ENCODE results near the gene TOPORS. TPM values are rescaled to one million over a fixed set of nuclear protein-coding genes. Genes with fewer than 3 reads are reported as not detected.
"Not testable (repeated sequence)": the region's sequence is repeated elsewhere in the genome, so short reads cannot be mapped to it uniquely, and the experiment has no call there.

Gene TOPORS
- 10 to 100 TPM; 25.8 to 28.3 TPM for total RNA-seq
- total RNA-seq, result 93.1 to 112 reads per million in 2 donors

- no peaks in the 10 kb centered on the region for H3K27me3 Mint-ChIP-seq
- H3K9me3 ChIP-seq (ENCODE audit: control insufficient read depth, low read length, poor library complexity, severe bottlenecking), result no peaks in the 10 kb centered on the region
- peaks cover 26% of the 10 kb centered on the region for H3K4me1 Mint-ChIP-seq
- peak; percentile 72 for ATAC-seq
- H3K4me3 Mint-ChIP-seq, result peak within 1 kb of the TSS; percentile 96
- H3K36me3 Mint-ChIP-seq (ENCODE audit: low read depth), result peaks cover 5% of the 10 kb centered on the region
- DNase-seq, result peak; percentile 86 to 87 (median 87)
- peak within 1 kb of the TSS; percentile 98 for H3K27ac Mint-ChIP-seq
Observed at GRCh38 chr9:32552172-32552872, at the start of gene TOPORS, which contains the start of gene SMIM27. Gene TOPORS, minus strand, starts transcription at chr9:32552586. Its CDS starts 150 bp downstream, at chr9:32552436. Gene SMIM27, plus strand, starts transcription at chr9:32552327. Its CDS starts 108 bp downstream, at chr9:32552435.

GRCh38 chr9:32599021-32599420 lies 46.6 kb upstream of the TOPORS start:
- not testable (repeated sequence) for H3K36me3 Mint-ChIP-seq (ENCODE audit: low read depth); DNase-seq; ATAC-seq; H3K27ac Mint-ChIP-seq; H3K4me1 Mint-ChIP-seq; H3K4me3 Mint-ChIP-seq; H3K9me3 ChIP-seq (ENCODE audit: control insufficient read depth, low read length, poor library complexity, severe bottlenecking)
- H3K27me3 Mint-ChIP-seq, result peaks cover 56% of the 10 kb centered on the region

- peaks cover 3% of the 10 kb centered on the region for H3K36me3 Mint-ChIP-seq (ENCODE audit: low read depth)
- no peak overlapping the region for H3K4me3 Mint-ChIP-seq
- DNase-seq, result no peak
- ATAC-seq, result no peak
- H3K4me1 Mint-ChIP-seq, result peaks cover 5% of the 10 kb centered on the region
- H3K27ac Mint-ChIP-seq, result no peak overlapping the region
- no peaks in the 10 kb centered on the region for H3K9me3 ChIP-seq (ENCODE audit: control insufficient read depth, low read length, poor library complexity, severe bottlenecking)
- peaks cover 48% of the 10 kb centered on the region for H3K27me3 Mint-ChIP-seq
Observed at GRCh38 chr9:32596936-32597335, 44.5 kb upstream of the TOPORS start.

GRCh38 chr9:32596096-32596865 lies 43.9 kb upstream of the TOPORS start:
- H3K9me3 ChIP-seq (ENCODE audit: control insufficient read depth, low read length, poor library complexity, severe bottlenecking), result no peaks in the 10 kb centered on the region
- H3K27me3 Mint-ChIP-seq, result peaks cover 46% of the 10 kb centered on the region
- ATAC-seq (no peak), DNase-seq (no peak)
- peaks cover 3% of the 10 kb centered on the region for H3K36me3 Mint-ChIP-seq (ENCODE audit: low read depth)
- no peak overlapping the region for H3K4me3 Mint-ChIP-seq
- H3K4me1 Mint-ChIP-seq, result peaks cover 5% of the 10 kb centered on the region
- H3K27ac Mint-ChIP-seq, result no peak overlapping the region

DNA sequence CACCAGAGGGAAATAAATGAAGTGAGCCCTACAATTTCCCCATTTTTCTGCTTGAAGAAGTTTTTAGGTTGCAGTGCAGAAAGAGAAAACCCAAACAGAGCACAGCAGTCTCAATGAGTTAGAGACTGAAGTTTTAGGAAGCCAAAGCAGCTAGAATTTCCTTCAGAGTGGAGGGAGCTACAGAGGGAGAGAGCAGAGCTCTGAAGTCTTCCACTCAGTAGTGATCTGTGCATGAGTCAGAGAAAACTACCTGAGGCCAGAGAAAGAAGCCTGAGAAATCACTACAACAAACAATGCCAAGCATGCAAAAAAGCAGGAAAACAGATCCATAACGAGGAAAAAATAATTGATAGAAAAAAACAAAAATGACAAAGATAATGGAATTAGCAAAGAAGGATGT lies 38.5 kb upstream of the TOPORS start:
- Mint-ChIP-seq H3K36me3 (ENCODE audit: low read depth) (peaks cover 3% of the 10 kb centered on the region), H3K27ac (no peak overlapping the region), H3K27me3 (peaks cover 51% of the 10 kb centered on the region), H3K4me3 (no peak overlapping the region), H3K4me1 (peaks cover 2% of the 10 kb centered on the region)
- no peaks in the 10 kb centered on the region for H3K9me3 ChIP-seq (ENCODE audit: control insufficient read depth, low read length, poor library complexity, severe bottlenecking)
- ATAC-seq, result no peak
- DNase-seq, result no peak

DNA sequence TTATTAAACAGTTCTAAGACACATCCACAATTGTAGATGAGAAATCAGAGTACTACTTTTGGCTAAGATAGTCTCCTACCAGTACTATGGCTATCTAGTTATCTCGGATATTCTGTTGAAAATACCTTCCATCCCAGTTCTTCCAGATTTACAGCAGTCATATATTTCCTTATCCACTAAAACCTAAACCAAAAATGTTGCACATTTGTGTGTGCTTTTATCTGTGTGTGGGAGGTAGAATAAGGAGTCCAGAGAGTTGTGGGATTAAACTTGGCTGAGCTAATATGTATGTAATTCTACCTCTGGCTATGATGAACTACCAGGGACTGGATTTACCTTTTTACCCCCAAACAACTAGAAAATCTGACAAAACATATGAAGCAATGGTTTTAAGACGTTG lies 38.1 kb upstream of the TOPORS start:
- no peak overlapping the region for H3K27ac Mint-ChIP-seq
- H3K4me1 Mint-ChIP-seq, result no peaks in the 10 kb centered on the region
- DNase-seq (no peak), ATAC-seq (no peak)
- H3K4me3 Mint-ChIP-seq, result no peak overlapping the region
- peaks cover 53% of the 10 kb centered on the region for H3K27me3 Mint-ChIP-seq
- no peaks in the 10 kb centered on the region for H3K9me3 ChIP-seq (ENCODE audit: control insufficient read depth, low read length, poor library complexity, severe bottlenecking)
- H3K36me3 Mint-ChIP-seq (ENCODE audit: low read depth), result peaks cover 3% of the 10 kb centered on the region

DNA sequence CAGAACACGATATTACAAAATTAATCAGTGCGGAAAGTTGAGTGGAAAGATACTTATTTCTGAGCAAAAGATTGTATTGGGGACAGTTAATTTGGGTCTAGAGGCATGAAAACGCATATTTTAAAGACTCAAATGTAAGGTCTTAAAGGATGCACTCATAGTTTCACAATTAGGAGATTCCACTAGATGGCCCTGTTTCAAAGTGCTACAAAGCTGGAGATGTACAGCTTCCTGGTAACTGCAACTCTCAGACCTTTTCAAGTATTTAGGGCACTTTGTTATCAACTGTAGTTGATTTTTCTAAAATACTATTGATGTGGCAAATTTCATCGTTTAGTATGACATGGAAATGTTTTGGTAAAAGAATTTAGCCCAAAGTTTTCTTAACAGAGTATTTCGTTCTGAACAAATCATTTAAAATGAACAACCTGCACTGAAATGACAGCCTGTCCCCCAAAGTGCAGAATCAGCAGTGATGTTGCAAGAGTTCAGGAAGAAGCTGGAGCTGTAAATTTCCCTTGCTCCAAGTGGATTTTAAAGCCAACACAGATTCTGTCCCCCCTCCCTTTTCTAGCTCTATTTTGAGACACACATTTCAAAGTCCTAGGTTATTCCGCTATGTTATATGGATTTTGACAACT lies 36.8 kb upstream of the TOPORS start:
- no peak overlapping the region for H3K27ac Mint-ChIP-seq
- ATAC-seq (peak; percentile 54), DNase-seq (no peak)
- no peak overlapping the region for H3K4me3 Mint-ChIP-seq
- H3K9me3 ChIP-seq (ENCODE audit: control insufficient read depth, low read length, poor library complexity, severe bottlenecking), result no peaks in the 10 kb centered on the region
- peaks cover 2% of the 10 kb centered on the region for H3K4me1 Mint-ChIP-seq
- peaks cover 5% of the 10 kb centered on the region for H3K36me3 Mint-ChIP-seq (ENCODE audit: low read depth)
- H3K27me3 Mint-ChIP-seq, result peaks cover 60% of the 10 kb centered on the region

DNA sequence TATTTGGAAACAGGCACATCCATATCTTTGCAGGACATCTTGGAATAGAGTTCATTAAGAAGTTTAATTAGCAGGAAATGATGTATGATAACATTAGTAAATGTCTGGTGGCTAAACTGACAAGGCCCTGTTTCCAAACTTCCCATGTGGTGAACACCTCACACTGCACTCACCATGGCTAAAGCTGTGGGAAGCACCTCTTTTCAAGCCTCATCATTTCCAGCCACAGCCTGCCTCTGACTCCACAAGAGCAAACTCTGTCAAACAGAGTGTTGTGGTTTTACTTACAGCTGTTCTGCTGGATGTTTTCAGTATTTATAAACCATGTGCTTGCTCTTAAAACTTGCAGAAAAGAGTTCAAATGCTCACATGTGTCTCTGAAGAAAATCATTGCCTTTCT lies 35.5 kb upstream of the TOPORS start:
- peaks cover 5% of the 10 kb centered on the region for H3K36me3 Mint-ChIP-seq (ENCODE audit: low read depth)
- no peak for DNase-seq
- H3K4me3 Mint-ChIP-seq, result no peak overlapping the region
- peaks cover 60% of the 10 kb centered on the region for H3K27me3 Mint-ChIP-seq
- H3K9me3 ChIP-seq (ENCODE audit: control insufficient read depth, low read length, poor library complexity, severe bottlenecking), result no peaks in the 10 kb centered on the region
- no peak overlapping the region for H3K27ac Mint-ChIP-seq
- H3K4me1 Mint-ChIP-seq, result peaks cover 2% of the 10 kb centered on the region
- ATAC-seq, result no peak

DNA sequence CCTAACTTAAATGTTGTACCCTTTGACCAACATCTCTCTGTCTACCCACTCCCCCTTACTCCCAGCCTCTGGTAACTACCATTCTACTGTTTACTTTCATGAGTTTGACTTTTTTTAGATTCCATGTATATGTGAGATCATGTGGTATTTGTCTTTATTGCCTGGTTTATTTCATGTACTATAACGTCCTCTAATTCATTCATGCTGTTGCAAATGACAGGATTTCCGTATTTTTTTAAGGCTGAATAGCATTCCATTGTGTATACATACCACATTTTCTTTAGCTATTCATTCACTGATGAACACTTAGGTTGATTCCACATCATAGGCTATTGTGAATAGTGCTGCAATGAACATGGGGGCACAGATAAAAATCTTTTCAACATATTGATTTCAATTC lies 32.4 kb upstream of the TOPORS start:
- no peak for DNase-seq
- Mint-ChIP-seq H3K27ac (no peak overlapping the region), H3K27me3 (peaks cover 52% of the 10 kb centered on the region), H3K4me3 (no peak overlapping the region), H3K4me1 (peaks cover 4% of the 10 kb centered on the region), H3K36me3 (ENCODE audit: low read depth) (peaks cover 2% of the 10 kb centered on the region)
- ATAC-seq, result no peak
- H3K9me3 ChIP-seq (ENCODE audit: control insufficient read depth, low read length, poor library complexity, severe bottlenecking), result no peaks in the 10 kb centered on the region

GRCh38 chr9:32581512-32582143 lies 29.2 kb upstream of the TOPORS start:
- peaks cover 2% of the 10 kb centered on the region for H3K36me3 Mint-ChIP-seq (ENCODE audit: low read depth)
- no peaks in the 10 kb centered on the region for H3K9me3 ChIP-seq (ENCODE audit: control insufficient read depth, low read length, poor library complexity, severe bottlenecking)
- H3K4me1 Mint-ChIP-seq, result peaks cover 4% of the 10 kb centered on the region
- H3K4me3 Mint-ChIP-seq, result no peak overlapping the region
- no peak overlapping the region for H3K27ac Mint-ChIP-seq
- H3K27me3 Mint-ChIP-seq, result peaks cover 61% of the 10 kb centered on the region
- DNase-seq (no peak), ATAC-seq (peak; percentile 64)

- Mint-ChIP-seq H3K4me1 (peaks cover 4% of the 10 kb centered on the region), H3K27me3 (peaks cover 54% of the 10 kb centered on the region), H3K27ac (peak overlapping the region; percentile 39), H3K4me3 (no peak overlapping the region), H3K36me3 (ENCODE audit: low read depth) (peaks cover 2% of the 10 kb centered on the region)
- no peaks in the 10 kb centered on the region for H3K9me3 ChIP-seq (ENCODE audit: control insufficient read depth, low read length, poor library complexity, severe bottlenecking)
- DNase-seq, result no peak
- ATAC-seq, result no peak
Observed at GRCh38 chr9:32580631-32581300, 28.4 kb upstream of the TOPORS start.

DNA sequence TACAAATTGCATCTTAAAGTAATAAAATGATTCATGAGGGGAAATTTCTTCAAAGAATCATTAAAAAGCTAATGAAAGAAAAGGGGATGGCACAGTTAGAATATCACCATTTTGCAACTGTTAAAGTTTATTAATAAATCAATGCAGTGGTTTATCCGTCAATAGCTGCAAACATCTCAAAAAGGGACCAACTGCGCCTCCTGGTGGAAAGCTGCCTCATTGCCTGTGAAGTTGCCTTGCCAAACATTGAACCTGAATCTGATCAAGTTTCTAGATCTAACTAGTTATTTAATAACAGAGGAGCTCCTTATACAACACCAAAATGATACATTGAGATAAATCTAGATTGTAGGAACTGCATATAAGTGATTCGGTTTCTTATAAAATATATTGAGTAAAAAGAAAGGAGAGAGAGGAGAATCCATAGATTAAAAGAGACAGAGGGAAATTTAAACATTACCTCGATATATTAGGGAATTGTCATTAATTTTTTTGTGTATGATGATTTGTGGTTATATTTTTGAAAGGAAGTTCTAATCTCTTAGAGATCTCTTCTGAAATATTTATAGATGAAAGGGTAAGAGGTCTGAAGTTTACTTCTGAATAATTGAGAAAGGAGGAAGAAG lies 27.4 kb upstream of the TOPORS start:
- ATAC-seq, result peak; percentile 70

More for the DNA sequence above, 27.4 kb upstream of the TOPORS start:
- Mint-ChIP-seq H3K4me1 (peaks cover 4% of the 10 kb centered on the region), H3K36me3 (ENCODE audit: low read depth) (peaks cover 2% of the 10 kb centered on the region), H3K27ac (no peak overlapping the region), H3K4me3 (no peak overlapping the region), H3K27me3 (peaks cover 45% of the 10 kb centered on the region)
- peak; percentile 65 to 77 (median 67) for DNase-seq
- no peaks in the 10 kb centered on the region for H3K9me3 ChIP-seq (ENCODE audit: control insufficient read depth, low read length, poor library complexity, severe bottlenecking)
